Measurements from ENCODE around the gene ANAPC7. TPM values are rescaled to one million over a fixed set of nuclear protein-coding genes. Genes with fewer than 3 reads are reported as not detected.

ANAPC7 gene
- total and polyA plus RNA-seq, 2 of the 13 experiments (the other 11 are each of a cell fraction or from before 2014, with no cell fraction given) = 40.0 to 69.1 TPM

GRCh38 chr12:110345176-110345661, 58.3 kb downstream of the ANAPC7 start (continued):
- no peak for TF ChIP-seq ZNF136 (CRISPR knock-in tag; IDR thresholded peaks at IDR 0.05; ENCODE audit: low read depth)
- TF ChIP-seq NCOR1 (IDR thresholded peaks at IDR 0.05; ENCODE audit: borderline replicate concordance, low read length) = peak; percentile 71; the same call in 1 of the 2 replicates
- TF ChIP-seq ZNF160 (CRISPR knock-in tag; IDR thresholded peaks at IDR 0.05) = no peak
- TF ChIP-seq MLLT10 (CRISPR knock-in tag; IDR thresholded peaks at IDR 0.05) = no peak
- no peak for TF ChIP-seq ZNF83 (CRISPR knock-in tag; IDR thresholded peaks at IDR 0.05; ENCODE audit: borderline replicate concordance)
- 0 out of 2 replicates have a peak, but pooled peaks have one; percentile 44 for TF ChIP-seq KDM3A (CRISPR knock-in tag; IDR thresholded peaks at IDR 0.05; ENCODE audit: low read depth)
- peak; percentile 33; the same call in 1 of the 2 replicates for TF ChIP-seq HMG20A (CRISPR knock-in tag; IDR thresholded peaks at IDR 0.05; ENCODE audit: borderline replicate concordance)
- TF ChIP-seq THAP8 (CRISPR knock-in tag; IDR thresholded peaks at IDR 0.05; ENCODE audit: borderline replicate concordance) = no peak
- peak; percentile 3 to 56; a peak in 1 of 4 replicates for TF ChIP-seq MAFK (conservative IDR thresholded peaks at IDR 0.05 in 1 of 2, IDR thresholded peaks at IDR 0.05 in 1 of 2; ENCODE audit: low read length in 2 of 2)
- no peak for TF ChIP-seq ZSCAN30 (CRISPR knock-in tag; IDR thresholded peaks at IDR 0.05)
- no peak for TF ChIP-seq ZNF12 (CRISPR knock-in tag; IDR thresholded peaks at IDR 0.05)
- TF ChIP-seq FOXK1 (CRISPR knock-in tag; IDR thresholded peaks at IDR 0.05; ENCODE audit: borderline replicate concordance, low read depth) = no peak
- no peak for TF ChIP-seq ZMYM2 (CRISPR knock-in tag; IDR thresholded peaks at IDR 0.05)
- no peak for TF ChIP-seq THAP9 (CRISPR knock-in tag; IDR thresholded peaks at IDR 0.05; ENCODE audit: borderline replicate concordance)
- TF ChIP-seq MXD4 (CRISPR knock-in tag; IDR thresholded peaks at IDR 0.05) = peak; percentile 18; the same call in 1 of the 2 replicates
- TF ChIP-seq ZNF607 (CRISPR knock-in tag; IDR thresholded peaks at IDR 0.05; ENCODE audit: borderline replicate concordance) = no peak
- peak; percentile 69; the same call in 1 of the 2 replicates for TF ChIP-seq HDAC1 (CRISPR knock-in tag; IDR thresholded peaks at IDR 0.05)
- TF ChIP-seq NAIF1 (CRISPR knock-in tag; IDR thresholded peaks at IDR 0.05; ENCODE audit: borderline replicate concordance) = no peak
- TF ChIP-seq ZNF784 (CRISPR knock-in tag; IDR thresholded peaks at IDR 0.05; ENCODE audit: borderline replicate concordance) = no peak
- TF ChIP-seq ZNF644 (CRISPR knock-in tag; IDR thresholded peaks at IDR 0.05; ENCODE audit: low read depth) = peak; percentile 71; the same call in 1 of the 2 replicates
- no peak for TF ChIP-seq ZNF883 (CRISPR knock-in tag; IDR thresholded peaks at IDR 0.05; ENCODE audit: not compliant biosample characterization)
- TF ChIP-seq HNF1A (IDR thresholded peaks at IDR 0.05; ENCODE audit: low read depth) = no peak
- 0 out of 2 replicates have a peak, but pooled peaks have one; percentile 12 for TF ChIP-seq HNF1A (CRISPR knock-in tag; IDR thresholded peaks at IDR 0.05; ENCODE audit: borderline replicate concordance)

All from HepG2 (cell line).